HG03442 (cell line): ENCODE measurements around the gene POLR2J.
"Not testable (repeated sequence)": the region's sequence is repeated elsewhere in the genome, so short reads cannot be mapped to it uniquely, and the experiment has no call there.

Source experiments
- ATAC-seq: cut with Tn5 transposase; IDR thresholded peaks from one replicate; pipeline ENCODE4 v1.9.1; 2021; ENCODE audit warnings: mild to moderate bottlenecking, moderate library complexity; ENCODE audit not compliant: unreplicated experiment

The POLR2J gene

GRCh38 chr7:102478314-102479208 is at the start of gene POLR2J:
Gene POLR2J (minus strand): TSS chr7:102478922. CDS start chr7:102478860, 62 bp downstream.
- ATAC-seq: peak; percentile 83

- ATAC-seq: not testable (repeated sequence)
Observed at GRCh38 chr7:102527822-102528793, 49.4 kb upstream of the POLR2J start.

GRCh38 chr7:102527182-102527581 is 48.5 kb upstream of the POLR2J start:
- ATAC-seq: not testable (repeated sequence)

- ATAC-seq: not testable (repeated sequence)
Observed at GRCh38 chr7:102524803-102525202, 46.1 kb upstream of the POLR2J start.

GRCh38 chr7:102520797-102521196 is 42.1 kb upstream of the POLR2J start:
- not testable (repeated sequence) for ATAC-seq

- ATAC-seq: peak; percentile 57
Observed at GRCh38 chr7:102517550-102518147, 38.9 kb upstream of the POLR2J start, which contains the start of gene RASA4B. Gene RASA4B (minus strand): TSS chr7:102517777. CDS start chr7:102517710, 67 bp downstream.

- not testable (repeated sequence) for ATAC-seq
Observed at GRCh38 chr7:102516951-102517350, 38.2 kb upstream of the POLR2J start.

- not testable (repeated sequence) for ATAC-seq
Observed at GRCh38 chr7:102515889-102516288, 37.2 kb upstream of the POLR2J start.

- ATAC-seq: peak; percentile 68
Observed at GRCh38 chr7:102514881-102515721, 36.4 kb upstream of the POLR2J start.

GRCh38 chr7:102512642-102513221 is 34.0 kb upstream of the POLR2J start:
- not testable (repeated sequence) for ATAC-seq

GRCh38 chr7:102511860-102512522 is 33.3 kb upstream of the POLR2J start:
- peak; percentile 27 for ATAC-seq

- not testable (repeated sequence) for ATAC-seq
Observed at GRCh38 chr7:102510575-102510974, 31.9 kb upstream of the POLR2J start.

- not testable (repeated sequence) for ATAC-seq
Observed at GRCh38 chr7:102507410-102508088, 28.8 kb upstream of the POLR2J start.

GRCh38 chr7:102505298-102506185 is 26.8 kb upstream of the POLR2J start:
- not testable (repeated sequence) for ATAC-seq

- not testable (repeated sequence) for ATAC-seq
Observed at GRCh38 chr7:102503141-102503540, 24.4 kb upstream of the POLR2J start.

GRCh38 chr7:102498321-102498720 is 19.6 kb upstream of the POLR2J start:
- ATAC-seq: not testable (repeated sequence)

GRCh38 chr7:102497308-102497707 is 18.6 kb upstream of the POLR2J start:
- ATAC-seq: not testable (repeated sequence)
